Transverse colon (tissue), 4 donors: Measurements from ENCODE around the gene CYSRT1. TPM values are rescaled to one million over a fixed set of nuclear protein-coding genes. Genes with fewer than 3 reads are reported as not detected.

Experiments
- DNase-seq: peaks from one replicate; pipeline ENCODE4 v3.0.0-alpha.2; 2019
- H3K27ac ChIP-seq, 4 donors: fragments of 200-600 bp; sonication (generic); 2 replicates each; pipeline ENCODE4 v1.5.1; 2016 to 2018; ENCODE audit warnings: inconsistent platforms in 4 of 4
- H3K27me3 ChIP-seq: fragments of 200-600 bp; sonication (generic); 2 replicates; pipeline ENCODE4 v1.5.1; 2017; ENCODE audit warnings: inconsistent platforms
- H3K36me3 ChIP-seq, 4 donors: fragments of 200-600 bp; sonication (generic); 2 replicates each; pipeline ENCODE4 v1.5.1; 2017 to 2019; ENCODE audit warnings: inconsistent platforms in 4 of 4
- H3K4me1 ChIP-seq, 4 donors: fragments of 200-600 bp; sonication (generic); 2 replicates each; pipeline ENCODE4 v1.5.1; 2017 to 2020; ENCODE audit warnings: inconsistent platforms in 4 of 4
- H3K4me3 ChIP-seq, 4 donors: fragments of 200-600 bp; sonication (generic); 1 replicate in 1 of 4; 2 replicates in 3 of 4; pipeline versions ENCODE4 v1.5.1 to v1.6.1; 2017 to 2019; ENCODE audit warnings: inconsistent platforms in 4 of 4
- H3K9me3 ChIP-seq, 2 donors: fragments of 200-600 bp; sonication (generic); 2 replicates each; pipeline ENCODE4 v1.5.1; 2017 to 2019; ENCODE audit warnings: inconsistent platforms in 2 of 2
- EP300 ChIP-seq: sonication (generic); formaldehyde crosslinking; IDR thresholded peaks from one replicate; pipeline ENCODE4 v1.6.1; 2017; ENCODE audit warnings: antibody characterized with exemption, low read depth
- POLR2A ChIP-seq: fragments of 450-650 bp; IDR thresholded peaks from one replicate; pipeline ENCODE4 v1.6.1; 2016; ENCODE audit warnings: antibody characterized with exemption, mild to moderate bottlenecking, moderate library complexity
- POLR2AphosphoS5 ChIP-seq, 3 donors: sonication (generic); formaldehyde crosslinking; IDR thresholded peaks; one replicate each; pipeline ENCODE4 v1.6.1; 2016; ENCODE audit warnings: antibody characterized with exemption in 3 of 3
- WGBS, 2 donors: methylation state at CpG; one replicate each; pipeline ENCODE4 v1.1.5; 2018; ENCODE audit warnings: low coverage in 1 of 2; 5-methylcytosine and 5-hydroxymethylcytosine counted together
- in situ Hi-C, 4 donors: fragments of 200-750 bp; cut with MboI; loops; one replicate each; pipeline versions ENCODE4 v1.15.0 to v1.15.1; 2017; ENCODE audit warnings: low sequenced_read_pairs in 3 of 4, low pct_ligation_motif_present in 1 of 4, low pct_unique_long_range_greater_than_20kb in 1 of 4
- intact Hi-C: fragments of 100-400 bp; cut with DNase I; formaldehyde crosslinking; loops from one replicate; pipeline ENCODE4 v1.15.1; 2023; ENCODE audit warnings: low total_unique reads
- total RNA-seq, 4 donors: library from RNA; depleted of rRNA; stranded (reverse); fragments of >200 nt; gene quantifications; one replicate each; pipeline ENCODE4 v1.1.0, GENCODE V29; 2016
- TF ChIP-seq, protein P1 (sequence below), 5 experiments: fragments of 200-600 bp in 3 of 5; fragments of 450-650 bp in 2 of 5; sonication (generic) in 3 of 5; IDR thresholded peaks; 1 replicate in 2 of 5; 2 replicates in 3 of 5; pipeline ENCODE4 v1.5.1; 2016 to 2017; ENCODE audit warnings: antibody characterized with exemption in 5 of 5, inconsistent platforms in 3 of 5, mild to moderate bottlenecking in 2 of 5, moderate library complexity in 1 of 5

Gene CYSRT1
- total RNA-seq, 4 donors from 2014 or later: not detected

- peak overlapping the region; percentile 94 to 99 (median 97) for H3K27ac ChIP-seq
- no peaks in the 10 kb centered on the region for H3K36me3 ChIP-seq
- DNase-seq: no peak
- WGBS, 2 donors: 18% methylated on average over 21 of the region's 23 CpGs; no CpG with 5 or more reads in 1 of the 2 donors
- TF ChIP-seq EP300: no peak
- no peak for TF ChIP-seq POLR2A
- no peak for TF ChIP-seq POLR2AphosphoS5 (IDR thresholded peaks at IDR 0.05)
- TF ChIP-seq, protein P1, sequence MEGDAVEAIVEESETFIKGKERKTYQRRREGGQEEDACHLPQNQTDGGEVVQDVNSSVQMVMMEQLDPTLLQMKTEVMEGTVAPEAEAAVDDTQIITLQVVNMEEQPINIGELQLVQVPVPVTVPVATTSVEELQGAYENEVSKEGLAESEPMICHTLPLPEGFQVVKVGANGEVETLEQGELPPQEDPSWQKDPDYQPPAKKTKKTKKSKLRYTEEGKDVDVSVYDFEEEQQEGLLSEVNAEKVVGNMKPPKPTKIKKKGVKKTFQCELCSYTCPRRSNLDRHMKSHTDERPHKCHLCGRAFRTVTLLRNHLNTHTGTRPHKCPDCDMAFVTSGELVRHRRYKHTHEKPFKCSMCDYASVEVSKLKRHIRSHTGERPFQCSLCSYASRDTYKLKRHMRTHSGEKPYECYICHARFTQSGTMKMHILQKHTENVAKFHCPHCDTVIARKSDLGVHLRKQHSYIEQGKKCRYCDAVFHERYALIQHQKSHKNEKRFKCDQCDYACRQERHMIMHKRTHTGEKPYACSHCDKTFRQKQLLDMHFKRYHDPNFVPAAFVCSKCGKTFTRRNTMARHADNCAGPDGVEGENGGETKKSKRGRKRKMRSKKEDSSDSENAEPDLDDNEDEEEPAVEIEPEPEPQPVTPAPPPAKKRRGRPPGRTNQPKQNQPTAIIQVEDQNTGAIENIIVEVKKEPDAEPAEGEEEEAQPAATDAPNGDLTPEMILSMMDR (IDR thresholded peaks at IDR 0.05): no peak
- no peaks in the 10 kb centered on the region for H3K9me3 ChIP-seq
- H3K4me1 ChIP-seq: peaks cover 36 to 52% (median 45%) of the 10 kb centered on the region in 4 donors
- H3K27me3 ChIP-seq: no peaks in the 10 kb centered on the region
- intact Hi-C loops: no loop called here
- H3K4me3 ChIP-seq: peak overlapping the region; percentile 31 to 98 (median 78)
- in situ Hi-C loops: no loop called here
Measured at GRCh38 chr9:137189297-137190295, 35.4 kb upstream of the CYSRT1 start.

GRCh38 chr9:137190315-137190856 is 34.6 kb upstream of the CYSRT1 start:
- no peaks in the 10 kb centered on the region for H3K36me3 ChIP-seq
- WGBS, 2 donors: 74% methylated on average over 9 of the region's 9 CpGs; no CpG with 5 or more reads in 1 of the 2 donors
- peaks cover 36 to 60% (median 52%) of the 10 kb centered on the region in 4 donors for H3K4me1 ChIP-seq
- no peaks in the 10 kb centered on the region for H3K9me3 ChIP-seq
- intact Hi-C loops: no loop called here
- no peak for DNase-seq
- H3K27ac ChIP-seq: peak overlapping the region; percentile 94 to 99 (median 97)
- no peaks in the 10 kb centered on the region for H3K27me3 ChIP-seq
- peak overlapping the region in 1 of 4 donors; percentile 98 for H3K4me3 ChIP-seq
- in situ Hi-C loops: no loop called here
- TF ChIP-seq POLR2A (no peak), POLR2AphosphoS5 (IDR thresholded peaks at IDR 0.05) (peak in 1 of 3 donors; percentile 11), EP300 (no peak)

GRCh38 chr9:137191245-137191644 is 33.7 kb upstream of the CYSRT1 start:
- Histone ChIP-seq H3K27ac (peak overlapping the region in 1 of 4 donors; percentile 94), H3K4me1 (peaks cover 31 to 63% (median 55%) of the 10 kb centered on the region in 4 donors), H3K9me3 (no peaks in the 10 kb centered on the region), H3K27me3 (no peaks in the 10 kb centered on the region), H3K36me3 (no peaks in the 10 kb centered on the region), H3K4me3 (no peak overlapping the region)
- WGBS, 2 donors: 52% methylated on average over 2 of the region's 3 CpGs; no CpG with 5 or more reads in 1 of the 2 donors
- DNase-seq: no peak
- intact Hi-C loops (no loop called here), in situ Hi-C loops (no loop called here)
- TF ChIP-seq EP300: no peak
- TF ChIP-seq POLR2AphosphoS5 (IDR thresholded peaks at IDR 0.05): no peak
- TF ChIP-seq, protein P1 (IDR thresholded peaks at IDR 0.05): no peak
- no peak for TF ChIP-seq POLR2A

GRCh38 chr9:137191691-137192447 is 33.1 kb upstream of the CYSRT1 start:
- Histone ChIP-seq H3K27ac (no peak overlapping the region), H3K9me3 (no peaks in the 10 kb centered on the region), H3K4me1 (peaks cover 25 to 63% (median 55%) of the 10 kb centered on the region in 4 donors), H3K36me3 (no peaks in the 10 kb centered on the region), H3K27me3 (no peaks in the 10 kb centered on the region), H3K4me3 (no peak overlapping the region)
- TF ChIP-seq POLR2AphosphoS5 (IDR thresholded peaks at IDR 0.05) (no peak), POLR2A (no peak), EP300 (no peak)
- TF ChIP-seq, protein P1 (IDR thresholded peaks at IDR 0.05): no peak
- intact Hi-C loops: no loop called here
- DNase-seq: no peak
- WGBS, 2 donors: 83 to 89% methylated on average over 5 to 21 of the region's 22 CpGs
- in situ Hi-C loops: no loop called here
